HL-60 (cell line): ENCODE results near the gene DLGAP3.

Experiments
- DNase-seq, 2 experiments: peaks; one replicate each; pipeline ENCODE4 v3.0.0-alpha.2; 2010 to 2020; ENCODE audit warnings: low read depth in 1 of 2, low spot score in 1 of 2
- H3K27ac ChIP-seq: fragments of 250-450 bp; sonication (Bioruptor Pico); replicated peaks from 2 replicates; pipeline ENCODE4 v1.5.1; 2020; ENCODE audit warnings: mild to moderate bottlenecking, moderate library complexity
- H3K27me3 ChIP-seq: fragments of 250-450 bp; sonication (Bioruptor Pico); 2 replicates; pipeline ENCODE4 v1.5.1; 2021; ENCODE audit warnings: mild to moderate bottlenecking, moderate library complexity; ENCODE audit not compliant: insufficient read depth, poor library complexity, severe bottlenecking
- H3K4me3 ChIP-seq: replicated peaks from 2 replicates; pipeline ENCODE4 v1.5.1; 2011; ENCODE audit warnings: mild to moderate bottlenecking, control low read depth, low read length; ENCODE audit not compliant: insufficient read depth
- CTCF ChIP-seq: IDR thresholded peaks from one replicate; pipeline ENCODE4 v1.5.1; 2011; ENCODE audit warnings: low read length, control low read depth, inconsistent platforms; ENCODE audit not compliant: insufficient read depth
- GABPA ChIP-seq: IDR thresholded peaks from 2 replicates; pipeline ENCODE4 v1.6.1; 2012; ENCODE audit warnings: low read depth
- POLR2AphosphoS5 ChIP-seq: IDR thresholded peaks from 2 replicates; pipeline ENCODE4 v1.6.1; 2012; ENCODE audit warnings: low read depth
- REST ChIP-seq: IDR thresholded peaks from 2 replicates; pipeline ENCODE4 v1.6.1; 2012; ENCODE audit warnings: low read depth; ENCODE audit not compliant: insufficient replicate concordance
- SPI1 ChIP-seq: IDR thresholded peaks from 2 replicates; pipeline ENCODE4 v1.6.1; 2012; ENCODE audit warnings: low read depth, mild to moderate bottlenecking, borderline replicate concordance

Gene DLGAP3

GRCh38 chr1:34910425-34910824, 19.0 kb downstream of the DLGAP3 start:
- H3K27ac ChIP-seq: no peak overlapping the region
- TF ChIP-seq CTCF (no peak), SPI1 (no peak), GABPA (no peak), REST (no peak), POLR2AphosphoS5 (no peak)
- H3K27me3 ChIP-seq: no peaks in the 10 kb centered on the region
- DNase-seq: no peak
- H3K4me3 ChIP-seq: no peak overlapping the region

- DNase-seq: no peak
- Histone ChIP-seq H3K4me3 (no peak overlapping the region), H3K27me3 (no peaks in the 10 kb centered on the region), H3K27ac (no peak overlapping the region)
- TF ChIP-seq REST (no peak), SPI1 (no peak), GABPA (no peak), CTCF (no peak), POLR2AphosphoS5 (no peak)
These were observed 21.1 kb downstream of the DLGAP3 start for GRCh38 chr1:34908369-34908768.

- peak; percentile 97 for TF ChIP-seq REST
- no peak for TF ChIP-seq SPI1
- no peak for TF ChIP-seq GABPA
- H3K27ac ChIP-seq: no peak overlapping the region
- DNase-seq: no peak
- no peaks in the 10 kb centered on the region for H3K27me3 ChIP-seq
- H3K4me3 ChIP-seq: no peak overlapping the region
These were observed 21.9 kb downstream of the DLGAP3 start for GRCh38 chr1:34907487-34908090.
